RWPE1 (cell line): ENCODE measurements around the gene MINDY2.

Source experiments
- CTCF ChIA-PET: fragments of 350-600 bp; sonication (Branson Sonifier 250); formaldehyde crosslinking; extraction: SDS; loops from one replicate; lab custom pipeline; 2021; lab: Yijun Ruan, JAX
- POLR2A ChIA-PET: fragments of 400-600 bp; formaldehyde crosslinking; extraction: SDS; loops from one replicate; lab custom pipeline; 2020; ENCODE audit warnings: antibody characterized with exemption; ENCODE audit not compliant: low non-redundant PET; lab: Yijun Ruan, JAX
- DNase-seq: peaks from one replicate; pipeline ENCODE4 v3.0.0; 2012; ENCODE audit warnings: low spot score
- H3K27ac ChIP-seq: fragments of 450-650 bp; 2 replicates; pipeline ENCODE4 v1.5.1; 2017
- TF ChIP-seq, protein P1 (sequence below): fragments of 450-650 bp; conservative IDR thresholded peaks from 2 replicates; pipeline ENCODE4 v1.5.1; 2017; ENCODE audit warnings: low read depth, mild to moderate bottlenecking

MINDY2 gene

DNA sequence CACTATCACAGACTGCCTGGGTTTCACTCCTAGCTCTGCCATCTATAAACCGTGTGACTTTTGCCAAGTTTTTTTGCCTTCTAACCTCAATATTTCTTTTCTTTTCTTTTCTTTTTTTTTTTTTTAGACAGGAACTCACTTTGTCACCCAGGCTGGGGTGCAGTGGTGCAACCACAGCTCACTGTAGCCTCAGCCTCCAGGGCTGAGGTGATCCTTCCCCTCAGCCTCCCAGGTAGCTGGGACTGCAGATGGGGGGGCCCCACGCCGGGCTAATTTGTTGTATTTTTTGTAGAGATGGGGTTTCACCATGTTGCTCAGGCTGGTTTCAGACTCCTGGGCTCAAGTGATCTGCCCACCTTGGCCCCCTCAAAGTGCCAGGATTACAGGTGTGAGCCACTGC lies 18.4 kb upstream of the MINDY2 start:
- no peak for DNase-seq
- H3K27ac ChIP-seq: no peak overlapping the region
- ChIA-PET CTCF (interaction anchor here (0.6 kb wide), 1 partner anchor 109 kb away, joined by 5 read pairs; no protein-coding TSS in a partner anchor), POLR2A (no interaction called here)
- TF ChIP-seq, protein P1, sequence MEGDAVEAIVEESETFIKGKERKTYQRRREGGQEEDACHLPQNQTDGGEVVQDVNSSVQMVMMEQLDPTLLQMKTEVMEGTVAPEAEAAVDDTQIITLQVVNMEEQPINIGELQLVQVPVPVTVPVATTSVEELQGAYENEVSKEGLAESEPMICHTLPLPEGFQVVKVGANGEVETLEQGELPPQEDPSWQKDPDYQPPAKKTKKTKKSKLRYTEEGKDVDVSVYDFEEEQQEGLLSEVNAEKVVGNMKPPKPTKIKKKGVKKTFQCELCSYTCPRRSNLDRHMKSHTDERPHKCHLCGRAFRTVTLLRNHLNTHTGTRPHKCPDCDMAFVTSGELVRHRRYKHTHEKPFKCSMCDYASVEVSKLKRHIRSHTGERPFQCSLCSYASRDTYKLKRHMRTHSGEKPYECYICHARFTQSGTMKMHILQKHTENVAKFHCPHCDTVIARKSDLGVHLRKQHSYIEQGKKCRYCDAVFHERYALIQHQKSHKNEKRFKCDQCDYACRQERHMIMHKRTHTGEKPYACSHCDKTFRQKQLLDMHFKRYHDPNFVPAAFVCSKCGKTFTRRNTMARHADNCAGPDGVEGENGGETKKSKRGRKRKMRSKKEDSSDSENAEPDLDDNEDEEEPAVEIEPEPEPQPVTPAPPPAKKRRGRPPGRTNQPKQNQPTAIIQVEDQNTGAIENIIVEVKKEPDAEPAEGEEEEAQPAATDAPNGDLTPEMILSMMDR: no peak

GRCh38 chr15:58755350-58755749 lies 15.8 kb upstream of the MINDY2 start:
- CTCF ChIA-PET: no interaction called here
- POLR2A ChIA-PET: no interaction called here
- TF ChIP-seq, protein P1: no peak

DNA sequence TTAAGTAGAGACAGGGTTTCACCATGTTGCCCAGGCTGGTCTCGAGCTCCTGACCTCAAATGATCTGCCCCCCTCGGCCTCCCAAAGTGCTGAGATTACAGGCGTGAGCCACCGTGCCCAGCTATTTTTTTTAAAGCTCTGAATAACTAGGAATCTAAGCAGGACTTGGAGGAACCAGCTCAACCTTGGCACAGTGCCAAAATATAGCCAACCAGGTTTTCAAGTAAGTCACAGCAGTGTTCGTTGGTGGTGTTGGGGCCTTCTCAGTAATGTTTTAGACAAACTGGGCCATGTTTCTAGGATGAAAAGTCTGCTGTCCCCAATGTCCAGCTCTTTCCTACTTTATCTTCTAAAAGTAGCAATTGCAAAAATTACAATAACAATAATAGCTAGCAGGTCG lies 15.1 kb upstream of the MINDY2 start:
- POLR2A ChIA-PET: interaction anchor here (0.7 kb wide), 1 partner anchor 15 kb away, joined by 3 read pairs; the partner anchor contains the start of gene MINDY2
- TF ChIP-seq, protein P1: no peak
- H3K27ac ChIP-seq: no peak overlapping the region
- CTCF ChIA-PET: interaction anchor here (0.6 kb wide), 1 partner anchor 45 kb away, joined by 3 read pairs; no protein-coding TSS in a partner anchor
- DNase-seq: no peak

More at GRCh38 chr15:58755350-58755749, 15.8 kb upstream of the MINDY2 start:
- no peak for DNase-seq
- no peak overlapping the region for H3K27ac ChIP-seq

- no peak for DNase-seq
- ChIA-PET CTCF (no interaction called here), POLR2A (interaction anchor here (0.7 kb wide), 1 partner anchor 369 kb away, joined by 8 read pairs; no protein-coding TSS in a partner anchor)
- no peak overlapping the region for H3K27ac ChIP-seq
- TF ChIP-seq, protein P1: no peak
Observed at GRCh38 chr15:58758141-58758540, 13.0 kb upstream of the MINDY2 start.

DNA sequence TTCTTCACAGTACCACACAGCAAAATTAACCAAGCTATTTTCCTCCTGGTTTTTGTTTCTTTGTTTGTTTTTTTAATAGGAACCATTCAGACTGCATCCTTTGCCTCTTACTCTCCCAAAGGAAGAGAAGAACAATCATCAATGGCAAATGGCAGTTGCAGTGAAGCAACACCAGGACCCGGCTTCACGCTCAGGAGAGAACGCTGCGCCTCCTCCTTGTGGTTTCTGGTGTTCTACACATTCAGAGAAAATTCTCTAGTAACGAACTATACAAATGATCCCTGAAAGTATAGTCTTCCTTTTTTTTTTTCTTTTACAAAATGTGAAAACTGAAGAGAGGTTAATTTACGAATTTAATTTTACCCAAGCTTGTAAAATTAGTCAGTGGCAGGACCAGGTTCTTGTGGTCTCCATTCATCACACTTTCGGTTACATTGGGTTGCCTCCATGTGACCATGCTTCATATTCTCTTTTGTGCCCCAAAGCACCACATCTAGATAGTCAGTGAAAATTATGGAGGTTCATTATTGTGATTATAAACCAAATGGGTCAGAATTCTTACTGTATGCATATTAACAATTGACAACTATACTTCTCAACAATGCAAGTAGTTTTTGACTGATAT lies 10.6 kb upstream of the MINDY2 start:
- POLR2A ChIA-PET: no interaction called here
- no peak for DNase-seq
- TF ChIP-seq, protein P1: no peak
- H3K27ac ChIP-seq: no peak overlapping the region
- CTCF ChIA-PET: interaction anchor here (0.8 kb wide), 1 partner anchor 538 kb away, joined by 3 read pairs; no protein-coding TSS in a partner anchor

DNA sequence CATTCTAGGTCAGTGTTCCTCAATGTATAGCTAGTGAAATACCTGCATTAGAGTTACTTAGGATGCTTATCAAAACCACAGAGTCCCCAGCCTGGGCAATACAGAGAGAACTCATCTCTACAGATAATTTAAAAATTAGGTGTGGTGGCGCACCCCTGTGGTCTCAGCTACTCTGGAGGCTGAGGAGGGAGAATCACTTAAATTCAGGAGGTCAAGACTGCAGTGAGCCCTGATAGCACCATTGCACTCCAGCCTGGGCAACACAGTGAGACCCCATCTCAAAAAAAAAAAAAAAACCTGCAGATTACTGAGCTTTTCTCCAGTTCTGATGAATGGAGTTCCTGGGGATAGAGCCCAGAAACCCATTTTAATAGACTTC lies 10.1 kb upstream of the MINDY2 start:
- DNase-seq: no peak
- CTCF ChIA-PET: interaction anchor here (0.6 to 0.8 kb wide), 2 partner anchors 290 to 538 kb away, joined by 3 read pairs; no protein-coding TSS in a partner anchor
- H3K27ac ChIP-seq: no peak overlapping the region
- POLR2A ChIA-PET: no interaction called here
- TF ChIP-seq, protein P1: no peak
